HL-60 (cell line): ENCODE results near the gene EVA1A.

ENCODE experiments used
- DNase-seq, 2 experiments: peaks; one replicate each; pipeline ENCODE4 v3.0.0-alpha.2; 2010 to 2020; ENCODE audit warnings: low read depth in 1 of 2, low spot score in 1 of 2
- H3K27ac ChIP-seq: fragments of 250-450 bp; sonication (Bioruptor Pico); replicated peaks from 2 replicates; pipeline ENCODE4 v1.5.1; 2020; ENCODE audit warnings: mild to moderate bottlenecking, moderate library complexity
- H3K27me3 ChIP-seq: fragments of 250-450 bp; sonication (Bioruptor Pico); 2 replicates; pipeline ENCODE4 v1.5.1; 2021; ENCODE audit warnings: mild to moderate bottlenecking, moderate library complexity; ENCODE audit not compliant: insufficient read depth, poor library complexity, severe bottlenecking
- H3K4me3 ChIP-seq: replicated peaks from 2 replicates; pipeline ENCODE4 v1.5.1; 2011; ENCODE audit warnings: mild to moderate bottlenecking, control low read depth, low read length; ENCODE audit not compliant: insufficient read depth
- GABPA ChIP-seq: IDR thresholded peaks from 2 replicates; pipeline ENCODE4 v1.6.1; 2012; ENCODE audit warnings: low read depth
- POLR2AphosphoS5 ChIP-seq: IDR thresholded peaks from 2 replicates; pipeline ENCODE4 v1.6.1; 2012; ENCODE audit warnings: low read depth
- REST ChIP-seq: IDR thresholded peaks from 2 replicates; pipeline ENCODE4 v1.6.1; 2012; ENCODE audit warnings: low read depth; ENCODE audit not compliant: insufficient replicate concordance
- SPI1 ChIP-seq: IDR thresholded peaks from 2 replicates; pipeline ENCODE4 v1.6.1; 2012; ENCODE audit warnings: low read depth, mild to moderate bottlenecking, borderline replicate concordance
- TF ChIP-seq, protein P1 (sequence below): IDR thresholded peaks from one replicate; pipeline ENCODE4 v1.5.1; 2011; ENCODE audit warnings: low read length, control low read depth, inconsistent platforms; ENCODE audit not compliant: insufficient read depth

EVA1A gene

DNA sequence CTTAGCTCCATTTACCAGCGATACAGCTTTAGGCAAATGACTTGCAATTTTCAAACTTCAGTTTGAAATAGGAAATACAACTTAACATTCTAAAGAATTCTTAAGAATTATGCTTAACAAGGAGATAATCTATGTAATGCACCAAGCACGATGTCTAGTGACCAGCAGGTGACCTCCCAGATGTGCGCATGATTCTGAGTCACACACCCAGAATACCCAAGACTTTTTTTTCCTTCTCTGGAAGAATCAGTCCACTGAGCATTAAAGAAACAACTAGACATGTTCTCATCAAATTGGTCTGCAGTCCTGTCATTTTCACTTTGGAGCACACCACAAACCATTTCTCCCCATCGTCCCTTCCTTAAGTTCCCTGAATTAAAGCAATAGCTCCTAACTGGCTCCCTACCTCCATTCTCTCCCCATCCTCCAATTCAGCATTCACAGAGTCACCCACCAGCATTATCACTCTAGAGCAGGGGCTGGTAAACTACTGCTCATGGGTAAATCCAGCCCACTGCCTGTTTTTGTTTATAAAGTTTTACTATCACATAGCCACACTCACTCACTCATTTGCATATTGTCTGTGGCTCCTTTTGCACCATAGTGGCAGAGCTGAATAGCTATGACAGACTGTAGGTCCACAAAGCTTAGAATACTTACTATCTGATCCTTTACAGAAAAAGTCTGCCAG lies 13.2 kb downstream of the EVA1A start:
- H3K27me3 ChIP-seq, result no peaks in the 10 kb centered on the region
- no peak overlapping the region for H3K27ac ChIP-seq
- no peak overlapping the region for H3K4me3 ChIP-seq
- no peak for TF ChIP-seq REST
- no peak for TF ChIP-seq SPI1
- TF ChIP-seq GABPA, result no peak
- TF ChIP-seq POLR2AphosphoS5, result no peak
- TF ChIP-seq, protein P1, sequence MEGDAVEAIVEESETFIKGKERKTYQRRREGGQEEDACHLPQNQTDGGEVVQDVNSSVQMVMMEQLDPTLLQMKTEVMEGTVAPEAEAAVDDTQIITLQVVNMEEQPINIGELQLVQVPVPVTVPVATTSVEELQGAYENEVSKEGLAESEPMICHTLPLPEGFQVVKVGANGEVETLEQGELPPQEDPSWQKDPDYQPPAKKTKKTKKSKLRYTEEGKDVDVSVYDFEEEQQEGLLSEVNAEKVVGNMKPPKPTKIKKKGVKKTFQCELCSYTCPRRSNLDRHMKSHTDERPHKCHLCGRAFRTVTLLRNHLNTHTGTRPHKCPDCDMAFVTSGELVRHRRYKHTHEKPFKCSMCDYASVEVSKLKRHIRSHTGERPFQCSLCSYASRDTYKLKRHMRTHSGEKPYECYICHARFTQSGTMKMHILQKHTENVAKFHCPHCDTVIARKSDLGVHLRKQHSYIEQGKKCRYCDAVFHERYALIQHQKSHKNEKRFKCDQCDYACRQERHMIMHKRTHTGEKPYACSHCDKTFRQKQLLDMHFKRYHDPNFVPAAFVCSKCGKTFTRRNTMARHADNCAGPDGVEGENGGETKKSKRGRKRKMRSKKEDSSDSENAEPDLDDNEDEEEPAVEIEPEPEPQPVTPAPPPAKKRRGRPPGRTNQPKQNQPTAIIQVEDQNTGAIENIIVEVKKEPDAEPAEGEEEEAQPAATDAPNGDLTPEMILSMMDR, result no peak
- no peak for DNase-seq

DNA sequence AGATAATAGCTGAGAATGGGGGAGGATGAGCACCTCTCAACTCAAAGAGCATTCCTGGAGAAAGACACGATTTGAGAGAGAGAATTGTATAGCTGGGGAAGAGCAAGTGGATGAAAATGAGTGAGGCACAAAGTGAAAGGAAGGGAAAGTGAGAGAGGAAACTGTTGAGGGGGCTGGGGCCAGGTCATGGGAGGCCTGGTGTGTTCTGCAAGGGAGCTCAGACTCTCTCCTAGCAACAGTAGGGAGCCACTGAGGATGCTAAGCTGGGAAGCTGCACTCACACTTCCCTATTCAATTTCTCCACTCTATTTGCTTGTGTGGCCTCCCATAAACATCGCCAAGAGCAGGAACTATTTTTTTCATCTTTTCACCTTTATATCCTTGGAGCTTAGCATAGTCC lies 14.8 kb downstream of the EVA1A start:
- Histone ChIP-seq H3K27me3 (no peaks in the 10 kb centered on the region), H3K27ac (no peak overlapping the region), H3K4me3 (no peak overlapping the region)
- DNase-seq, result no peak
- TF ChIP-seq POLR2AphosphoS5, result no peak

GRCh38 chr2:75545387-75545786 lies 15.4 kb downstream of the EVA1A start:
- TF ChIP-seq SPI1, result no peak
- TF ChIP-seq, protein P1, result no peak
- TF ChIP-seq POLR2AphosphoS5, result no peak
- TF ChIP-seq GABPA, result no peak
- TF ChIP-seq REST, result no peak
- no peak for DNase-seq
- Histone ChIP-seq H3K27ac (no peak overlapping the region), H3K4me3 (no peak overlapping the region), H3K27me3 (no peaks in the 10 kb centered on the region)

- no peak for DNase-seq
- H3K4me3 ChIP-seq, result no peak overlapping the region
- no peaks in the 10 kb centered on the region for H3K27me3 ChIP-seq
- no peak for TF ChIP-seq GABPA
- no peak for TF ChIP-seq REST
- no peak for TF ChIP-seq POLR2AphosphoS5
- TF ChIP-seq, protein P1, result no peak
- TF ChIP-seq SPI1, result no peak
- H3K27ac ChIP-seq, result no peak overlapping the region
Observed at GRCh38 chr2:75543446-75543845, 17.3 kb downstream of the EVA1A start.
